ENCODE data around the gene NAA11.

DNA sequence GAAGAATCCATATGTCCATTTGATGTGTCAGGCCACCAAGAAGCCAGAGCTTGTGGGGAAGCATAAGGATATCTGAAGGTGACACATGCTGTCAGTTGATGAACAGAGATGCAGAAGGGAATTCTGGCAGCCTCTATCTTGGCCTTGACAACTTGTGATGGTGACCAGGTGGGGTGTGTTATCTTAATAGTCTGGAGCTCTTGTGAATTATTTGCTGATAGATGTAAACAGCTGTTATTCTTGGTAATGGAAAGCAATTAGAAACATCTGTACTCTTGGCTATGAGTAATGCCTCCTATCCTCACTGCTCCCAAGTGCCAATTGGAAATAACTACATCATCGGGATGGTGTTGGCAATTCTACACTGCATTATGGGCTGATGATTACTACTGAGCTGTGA lies 51.9 kb downstream of the NAA11 start:
- TF ChIP-seq CTCF (IDR thresholded peaks at IDR 0.05) (no peak), EP300 (IDR thresholded peaks at IDR 0.05) (no peak)
